AG09309 (cell line): Measurements from ENCODE around the gene WDR45.
A peak's percentile ranks its signal among the peaks of the same experiment; 100 is the strongest.

Experiments
- DNase-seq: peaks from one replicate; pipeline ENCODE4 v3.0.0-alpha.2; 2010; ENCODE audit warnings: low read depth
- H3K4me3 ChIP-seq: 2 replicates; pipeline ENCODE4 v1.5.1; 2011; ENCODE audit warnings: mild to moderate bottlenecking, low read depth, low read length, moderate library complexity; ENCODE audit not compliant: control insufficient read depth
- CTCF ChIP-seq: IDR thresholded peaks from 2 replicates; pipeline ENCODE4 v1.5.1; 2011; ENCODE audit warnings: mild to moderate bottlenecking, low read depth, low read length, inconsistent platforms; ENCODE audit not compliant: insufficient read depth, control insufficient read depth; ENCODE audit errors: missing control alignments

WDR45 gene

GRCh38 chrX:49116076-49116475, 36.4 kb upstream of the WDR45 start:
- TF ChIP-seq CTCF, result no peak
- H3K4me3 ChIP-seq, result no peak overlapping the region
- DNase-seq, result no peak

DNA sequence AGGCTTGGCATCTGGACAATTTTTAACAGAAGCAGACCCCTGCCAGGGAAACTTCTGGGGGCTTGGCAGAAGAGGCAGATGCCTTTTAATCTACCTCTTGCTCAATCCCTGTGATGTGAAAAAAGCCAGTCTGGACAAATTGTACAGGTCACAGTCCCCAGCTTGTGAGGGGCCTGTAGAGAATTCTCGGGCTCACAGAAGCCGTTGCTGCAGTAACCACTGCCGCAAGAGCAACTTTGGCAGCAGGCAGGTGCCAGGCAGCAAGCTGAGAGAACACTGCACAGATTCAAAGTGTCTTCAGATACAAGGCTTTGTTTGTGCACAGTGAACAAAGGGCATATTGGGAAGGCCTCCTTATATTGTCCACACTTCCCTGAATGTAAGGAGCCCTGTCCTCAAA, 32.1 kb upstream of the WDR45 start:
- TF ChIP-seq CTCF, result no peak
- H3K4me3 ChIP-seq, result no peak overlapping the region
- no peak for DNase-seq

DNA sequence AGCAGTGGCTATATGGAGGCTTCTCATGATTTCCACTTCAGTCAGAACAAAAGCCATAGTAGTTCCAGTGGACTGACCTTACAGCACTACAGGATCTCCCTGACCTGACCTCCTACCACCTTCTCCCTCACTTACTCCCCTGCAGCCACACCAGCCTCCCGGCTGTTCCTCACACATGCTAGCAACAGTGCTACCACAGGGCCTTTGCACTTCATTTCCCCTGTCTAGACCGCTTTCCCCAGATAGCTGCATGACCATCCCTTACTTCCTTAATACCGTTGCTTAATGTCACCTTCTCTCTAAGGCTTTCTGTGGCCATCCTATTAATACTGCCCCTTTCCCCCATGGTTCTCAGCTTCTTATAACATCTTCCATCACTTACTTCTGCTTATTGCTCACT, 30.7 kb upstream of the WDR45 start:
- no peak overlapping the region for H3K4me3 ChIP-seq
- TF ChIP-seq CTCF, result no peak

GRCh38 chrX:49108641-49109040, 29.0 kb upstream of the WDR45 start:
- no peak overlapping the region for H3K4me3 ChIP-seq
- TF ChIP-seq CTCF, result no peak
- no peak for DNase-seq

More for the DNA sequence above, 30.7 kb upstream of the WDR45 start:
- no peak for DNase-seq

DNA sequence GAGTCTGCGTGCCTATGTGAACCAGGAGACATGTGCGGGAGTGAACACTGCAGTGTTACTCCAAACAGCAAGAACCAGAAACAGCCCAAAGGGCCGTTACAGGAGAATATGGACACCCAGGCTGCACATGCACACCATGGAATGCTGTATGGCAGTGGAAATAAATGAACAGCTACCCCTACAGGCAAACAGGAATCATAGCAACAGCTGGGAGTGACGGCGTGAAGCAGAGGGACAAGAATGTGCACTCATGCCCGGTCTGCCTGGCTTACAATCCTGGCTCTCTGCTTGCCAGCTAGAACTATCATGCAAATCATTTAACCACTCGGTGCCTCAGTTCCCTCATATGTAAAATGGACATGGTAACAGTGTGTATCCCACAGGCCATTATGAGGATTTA, 27.2 kb upstream of the WDR45 start:
- peak; percentile 8 for DNase-seq
- H3K4me3 ChIP-seq, result no peak overlapping the region
- TF ChIP-seq CTCF, result peak; percentile 60

DNA sequence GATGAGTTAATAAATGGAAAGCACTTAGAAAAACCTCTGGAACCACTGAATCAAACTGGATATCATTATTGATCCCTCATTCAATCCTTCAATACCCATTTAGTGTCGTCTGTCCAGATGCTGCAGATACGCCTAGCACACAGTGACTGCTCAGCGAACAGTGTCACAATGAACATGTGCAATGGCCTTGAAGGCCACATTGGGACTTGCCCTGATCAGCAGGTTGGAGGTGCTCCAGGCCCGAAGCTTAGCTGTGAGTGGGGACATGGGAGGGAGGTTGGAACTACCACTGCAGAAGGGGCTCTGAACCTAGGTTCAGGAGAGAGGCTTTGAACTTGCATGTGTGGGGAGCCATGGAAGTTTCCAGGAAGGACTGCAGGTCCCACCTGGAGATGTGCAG, 26.6 kb upstream of the WDR45 start:
- no peak overlapping the region for H3K4me3 ChIP-seq
- DNase-seq, result no peak
- no peak for TF ChIP-seq CTCF

GRCh38 chrX:49103637-49104036, 23.9 kb upstream of the WDR45 start:
- no peak for TF ChIP-seq CTCF

More at GRCh38 chrX:49103637-49104036, 23.9 kb upstream of the WDR45 start:
- no peak overlapping the region for H3K4me3 ChIP-seq
- no peak for DNase-seq
